MV-4-11 (cell line): ENCODE results near the gene RAB4A.
A peak's percentile ranks its signal among the peaks of the same experiment; 100 is the strongest.

ENCODE experiments used
- DNase-seq: peaks from one replicate; lab custom pipeline; 2025; lab: John Stamatoyannopoulos, UW

RAB4A gene, protein sequence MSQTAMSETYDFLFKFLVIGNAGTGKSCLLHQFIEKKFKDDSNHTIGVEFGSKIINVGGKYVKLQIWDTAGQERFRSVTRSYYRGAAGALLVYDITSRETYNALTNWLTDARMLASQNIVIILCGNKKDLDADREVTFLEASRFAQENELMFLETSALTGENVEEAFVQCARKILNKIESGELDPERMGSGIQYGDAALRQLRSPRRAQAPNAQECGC

DNA sequence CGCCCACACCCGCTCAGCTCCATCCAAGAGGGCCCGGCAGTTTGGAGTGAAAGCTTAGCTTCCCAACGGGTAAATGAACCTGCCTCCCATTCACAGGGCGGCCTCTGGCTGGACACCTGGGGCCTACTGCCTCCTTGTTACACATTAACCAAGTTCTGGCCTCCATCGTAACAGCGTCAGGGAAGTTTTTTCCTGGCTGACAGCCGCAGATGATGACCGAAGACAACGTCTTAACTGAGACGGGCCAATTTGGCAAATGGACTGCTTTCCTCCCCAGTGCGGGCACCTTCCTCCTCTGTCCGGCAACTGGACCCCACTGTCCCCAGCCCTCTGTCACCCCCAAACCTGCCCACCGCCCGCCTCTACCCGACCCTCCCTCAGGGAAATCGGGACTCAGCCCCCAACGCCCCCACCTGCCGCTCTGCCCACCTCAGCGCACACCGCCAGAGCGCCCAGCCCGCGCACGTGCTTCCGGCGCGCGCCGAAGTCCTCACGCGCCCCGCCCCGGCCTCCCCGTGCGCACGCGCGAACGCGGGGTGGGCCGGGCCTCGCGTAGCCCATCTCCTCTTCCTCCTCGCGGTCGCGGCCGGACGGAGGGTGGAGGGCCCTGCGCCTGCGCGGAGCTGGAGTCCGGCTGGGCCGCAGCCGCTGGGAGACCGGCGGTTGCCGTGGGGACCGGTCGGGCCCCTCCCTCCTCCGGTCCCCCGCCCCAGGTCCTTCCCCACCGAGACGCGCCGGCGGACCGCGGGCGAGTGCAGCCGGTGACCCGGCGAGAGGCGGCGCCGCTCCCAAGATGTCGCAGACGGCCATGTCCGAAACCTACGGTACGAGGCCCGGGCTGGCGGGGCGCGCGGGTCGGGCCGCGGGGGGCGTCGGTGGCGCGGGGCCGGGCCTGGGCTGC lies at the start of gene RAB4A:
RAB4A (plus strand) TSS at position 565 of the 901 bp plus-strand sequence; CDS start at position 794, 229 bp downstream.
- DNase-seq: peak; percentile 84

DNA sequence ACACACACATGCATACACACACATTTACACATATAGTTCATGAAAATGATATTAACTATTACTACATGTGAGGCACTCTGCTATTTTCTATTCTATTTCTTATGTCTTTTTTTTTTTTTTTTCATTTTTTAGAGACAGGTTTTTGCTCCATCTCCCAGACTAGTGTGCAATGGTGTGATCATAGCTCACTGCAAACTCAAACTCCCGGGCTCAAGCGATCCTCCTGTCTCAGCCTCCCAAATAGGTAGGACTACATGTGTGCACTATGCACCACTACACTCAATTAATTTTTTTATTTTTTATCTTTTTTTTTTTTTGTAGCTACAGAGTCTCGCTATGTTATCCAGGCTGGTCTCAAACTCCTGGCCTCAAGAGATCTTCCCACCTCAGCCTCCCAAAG lies 48.8 kb upstream of the RAB4A start:
- DNase-seq: no peak

DNA sequence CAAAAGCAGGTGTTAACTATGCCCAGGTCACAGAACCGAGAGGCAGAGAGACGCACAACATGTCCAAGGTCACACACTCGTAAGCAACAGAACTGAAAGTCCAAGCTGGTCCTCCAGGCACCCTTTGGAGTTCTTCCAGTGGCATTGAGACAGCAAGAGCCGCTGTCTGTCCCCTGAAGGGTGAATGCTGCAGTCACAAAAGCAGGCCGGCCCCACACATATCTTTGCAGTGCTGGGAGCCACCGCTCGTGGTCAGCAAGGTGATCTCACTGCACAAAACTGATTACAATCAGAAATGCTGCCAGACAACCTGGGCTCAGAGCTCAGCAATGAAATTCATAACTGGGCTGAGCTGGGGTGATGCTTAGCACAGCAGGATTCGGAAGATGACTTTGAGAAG lies 47.4 kb upstream of the RAB4A start:
- no peak for DNase-seq

DNA sequence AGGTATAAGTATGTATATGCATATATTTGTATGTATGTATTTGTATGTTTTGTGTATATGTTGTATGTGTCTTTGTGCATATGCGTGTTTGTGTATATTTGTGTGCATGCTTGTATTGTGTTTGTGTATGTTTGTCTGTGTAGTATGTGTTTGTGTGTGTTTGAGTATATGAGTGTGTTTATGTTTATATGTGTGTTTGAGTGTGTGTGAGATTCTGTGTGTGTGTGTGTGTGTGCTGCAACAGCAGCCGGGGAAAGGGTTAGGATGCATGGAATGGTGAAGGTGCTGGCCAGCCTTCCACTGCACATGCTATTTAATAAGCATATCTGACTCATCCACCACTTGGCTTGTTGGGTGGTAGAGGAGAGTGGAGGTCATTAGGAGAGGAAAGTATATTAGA lies 46.6 kb upstream of the RAB4A start:
- DNase-seq: no peak

DNA sequence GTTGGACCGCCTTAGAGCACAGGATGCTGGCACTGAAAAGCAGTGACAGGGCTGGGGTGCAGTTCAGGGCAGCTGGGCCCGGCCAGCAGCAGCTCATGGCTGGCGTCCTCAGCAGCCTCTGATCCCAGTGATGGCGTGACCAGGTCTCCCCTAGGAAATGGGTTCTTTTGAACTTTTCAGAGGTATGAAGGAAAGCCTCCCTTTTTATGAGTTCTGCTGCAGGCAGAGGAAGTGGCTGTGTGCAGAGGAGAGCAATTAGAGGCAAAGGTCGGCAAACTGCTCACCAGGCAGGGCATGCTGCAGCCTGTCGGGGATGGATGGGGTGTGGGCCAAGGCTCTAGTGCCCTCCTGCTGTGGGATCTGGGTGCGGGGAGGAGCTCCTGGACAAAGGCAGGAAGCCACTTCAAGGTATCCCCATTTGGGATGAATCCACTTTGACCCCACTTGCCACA lies 45.6 kb upstream of the RAB4A start:
- no peak for DNase-seq

DNA sequence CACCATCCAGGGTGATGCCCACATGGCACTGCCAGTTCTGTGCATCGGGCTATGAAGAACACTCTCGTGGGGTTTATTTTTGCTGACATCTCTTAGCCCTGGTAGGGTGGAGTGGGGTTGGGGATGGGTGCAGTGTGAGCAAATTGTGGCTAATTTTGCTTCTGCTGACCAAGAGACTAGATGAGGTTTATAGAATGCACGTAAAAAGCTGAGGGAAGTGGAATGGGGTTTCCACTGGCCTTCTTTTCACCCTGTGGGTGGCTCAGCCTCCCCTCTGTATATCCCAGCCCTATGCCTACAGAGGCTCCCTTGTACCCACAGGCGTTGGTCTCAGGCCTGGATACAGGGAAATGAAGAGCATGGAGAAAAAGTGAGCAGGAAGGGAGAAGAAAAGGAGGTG lies 44.1 kb upstream of the RAB4A start:
- no peak for DNase-seq

DNA sequence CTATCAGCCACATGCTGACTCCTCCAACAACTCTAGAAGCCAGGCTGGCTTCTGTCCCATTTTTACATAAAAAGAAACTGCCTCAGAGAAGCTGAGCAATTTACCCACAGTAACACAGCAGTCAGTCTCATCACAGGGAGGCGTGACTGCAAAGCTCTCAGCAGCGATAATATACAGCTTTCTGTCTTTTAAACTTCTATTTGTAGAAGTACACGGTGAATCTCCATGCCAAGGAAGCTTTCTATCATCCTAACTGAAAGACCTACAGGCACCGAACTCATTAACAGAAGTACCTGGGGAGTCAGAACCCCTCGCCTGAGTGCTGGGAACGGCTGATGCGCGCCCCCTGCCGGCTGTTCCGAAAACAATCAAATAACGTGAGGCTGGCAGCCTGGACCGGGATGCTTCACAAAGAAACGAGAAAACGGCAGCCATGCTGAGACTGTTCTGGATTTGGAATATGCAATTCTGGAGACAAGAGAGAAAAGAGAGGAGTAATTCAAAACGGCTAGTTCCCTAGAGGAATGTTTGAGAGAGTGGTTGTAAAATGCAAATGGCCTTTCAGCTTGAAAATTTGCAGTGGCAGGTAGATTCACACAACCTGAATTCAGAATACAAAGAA lies 43.5 kb upstream of the RAB4A start:
- DNase-seq: peak; percentile 47

DNA sequence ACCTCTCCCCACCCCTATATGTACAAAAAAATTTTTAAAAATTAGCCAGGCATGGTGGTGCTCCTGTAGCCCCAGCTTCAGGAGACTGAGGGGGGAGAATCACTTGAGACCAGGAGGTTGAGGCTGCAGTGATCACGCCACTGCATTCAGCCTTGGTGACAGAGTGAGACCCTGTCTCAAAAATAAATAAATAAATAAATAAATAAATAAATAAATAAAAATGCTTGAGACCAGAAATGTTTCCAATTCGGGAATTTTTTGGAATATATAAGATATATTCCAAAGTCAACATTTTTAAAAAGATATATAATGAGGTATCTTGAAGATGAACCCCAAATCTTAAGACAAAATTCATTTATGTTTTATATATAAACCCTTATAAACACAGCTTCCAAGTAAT lies 42.4 kb upstream of the RAB4A start:
- DNase-seq: no peak

DNA sequence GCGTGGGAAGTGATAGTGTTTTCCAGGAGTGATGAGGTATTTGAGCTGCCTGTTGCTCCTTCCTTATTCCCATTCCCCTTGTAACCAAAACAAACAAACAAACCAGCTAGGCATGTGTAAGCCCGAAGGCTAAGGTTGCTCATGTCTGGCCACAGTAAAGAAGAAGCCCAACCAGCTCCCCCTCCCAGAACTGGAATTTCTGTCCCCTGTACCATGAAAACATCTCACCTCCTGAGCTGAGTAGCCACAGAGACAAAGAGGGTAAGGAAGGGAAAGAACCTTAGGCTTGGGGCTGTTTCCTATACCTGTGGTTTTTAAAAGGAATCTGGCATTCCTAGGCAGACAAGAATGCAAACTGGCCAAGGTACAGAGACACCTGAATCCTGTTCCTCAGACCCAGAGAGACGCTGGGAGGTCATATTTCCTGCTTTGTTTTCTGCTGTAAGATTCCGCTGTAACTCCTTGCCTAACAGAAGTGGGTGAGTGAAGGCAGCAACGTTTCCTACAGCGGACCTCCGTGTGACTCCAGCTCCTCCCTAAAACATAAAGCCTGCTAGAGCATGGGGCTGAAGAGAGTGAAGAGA lies 41.7 kb upstream of the RAB4A start:
- DNase-seq: no peak

DNA sequence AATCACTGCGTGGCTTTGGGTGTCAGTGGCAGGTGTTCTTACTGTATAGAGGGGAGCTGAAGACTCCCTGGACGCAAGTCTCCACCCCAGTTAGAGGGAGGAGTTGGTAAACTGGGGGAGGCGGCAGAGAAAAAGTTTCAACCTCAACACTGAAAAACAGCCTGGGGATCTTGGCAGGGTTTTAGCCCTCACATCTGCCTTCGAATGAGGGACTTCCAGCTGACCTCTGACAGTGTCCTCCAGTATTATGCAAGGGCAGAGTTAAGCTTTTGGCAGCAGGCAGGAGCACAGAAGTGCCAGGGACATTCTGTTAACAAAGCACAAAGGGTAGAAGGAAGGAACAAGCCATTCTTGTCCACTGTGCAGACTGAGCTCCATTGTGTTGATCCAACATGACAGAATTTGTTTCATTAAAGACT lies 41.2 kb upstream of the RAB4A start:
- peak; percentile 31 for DNase-seq

DNA sequence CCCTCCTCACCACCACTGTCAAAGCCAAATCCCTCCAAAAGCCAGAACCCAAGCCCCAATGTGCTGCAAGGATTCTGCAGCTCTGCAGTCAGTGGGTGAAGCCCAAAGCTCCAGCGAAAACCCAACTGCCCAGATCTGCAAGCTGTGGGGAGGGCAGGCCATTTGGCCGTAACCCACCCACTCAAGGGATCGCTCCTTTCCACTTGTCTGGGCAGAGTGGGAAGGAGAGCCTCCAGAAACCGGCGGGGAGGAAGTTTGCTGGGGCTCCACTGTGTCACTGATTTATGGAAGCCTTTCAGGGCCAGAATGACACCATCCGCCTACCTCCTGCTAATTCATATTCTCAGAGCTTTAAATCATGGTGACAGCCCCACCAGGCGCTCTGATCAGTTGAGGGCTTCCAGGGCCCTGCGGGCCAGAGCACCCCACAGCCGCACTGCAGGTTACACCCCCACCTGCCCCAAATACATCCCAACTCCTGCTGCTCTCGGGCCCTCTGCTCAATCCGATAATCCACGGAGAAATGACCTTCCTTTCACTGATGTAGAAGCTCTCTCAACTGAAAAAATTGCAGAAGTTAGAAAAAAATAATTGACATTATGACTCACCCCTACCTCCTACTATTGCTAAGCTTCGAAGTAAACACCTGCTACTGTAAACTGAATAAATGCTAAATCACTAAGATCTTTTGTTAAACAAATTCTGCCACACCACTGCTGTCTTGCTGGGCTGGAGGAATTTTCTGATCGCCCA lies 40.6 kb upstream of the RAB4A start:
- DNase-seq: peak; percentile 64

DNA sequence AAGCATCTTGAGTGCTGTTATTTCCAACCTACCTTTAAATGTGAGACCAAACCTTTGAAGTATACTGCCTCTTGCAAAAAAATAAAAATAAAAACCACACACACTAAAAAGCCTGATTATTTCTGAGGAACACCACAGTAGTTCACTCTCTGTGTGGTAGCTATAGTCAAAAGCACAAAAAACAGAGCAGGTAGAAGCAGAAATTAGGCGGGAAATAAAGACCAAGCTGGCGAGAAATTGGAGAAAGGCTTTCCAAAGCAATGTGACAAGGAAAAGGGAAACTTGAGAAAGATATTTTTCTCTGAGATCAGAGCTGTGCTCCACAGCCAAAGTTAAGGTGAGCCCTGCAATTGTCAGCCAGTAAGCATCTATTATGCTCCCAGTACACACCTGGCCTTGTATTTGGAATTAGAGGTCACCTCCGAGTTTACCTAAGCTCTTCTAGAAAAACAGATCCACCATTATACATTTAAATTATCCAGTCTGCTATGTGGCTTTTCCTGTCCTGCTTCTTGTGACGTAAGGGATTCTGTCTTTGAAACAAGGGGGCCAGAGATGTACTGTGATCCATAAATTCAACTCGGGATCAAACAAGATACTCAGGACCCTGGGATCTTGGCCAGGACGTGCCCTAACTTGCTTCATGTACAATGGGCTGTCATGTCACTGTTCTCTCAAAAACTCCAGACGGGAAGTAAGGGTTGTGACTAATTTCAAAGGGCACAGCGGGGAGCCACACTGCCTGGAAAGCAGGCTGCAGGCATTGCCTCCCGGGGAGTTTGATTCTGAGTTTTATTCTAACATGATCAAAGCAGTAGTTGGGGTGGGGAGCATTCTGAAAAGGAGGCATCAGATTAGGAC lies 39.8 kb upstream of the RAB4A start:
- peak; percentile 37 for DNase-seq

DNA sequence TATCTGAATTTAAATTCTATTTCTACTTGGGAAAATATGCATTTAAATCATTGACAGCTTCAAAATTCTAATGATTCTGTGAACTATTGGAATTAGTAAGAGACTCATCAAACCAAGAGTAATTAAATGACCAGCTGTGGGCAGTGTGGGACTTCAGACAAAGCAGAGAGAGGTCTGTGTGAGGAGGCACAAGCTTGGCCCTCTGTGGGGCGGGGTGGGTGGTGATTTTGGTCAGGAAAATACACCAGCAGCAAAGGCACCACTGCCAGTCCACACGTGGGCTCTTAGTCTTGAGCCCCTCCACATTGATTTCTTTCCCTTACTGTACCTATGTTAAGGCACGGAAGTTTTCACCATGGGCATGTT lies 39.2 kb upstream of the RAB4A start:
- no peak for DNase-seq

DNA sequence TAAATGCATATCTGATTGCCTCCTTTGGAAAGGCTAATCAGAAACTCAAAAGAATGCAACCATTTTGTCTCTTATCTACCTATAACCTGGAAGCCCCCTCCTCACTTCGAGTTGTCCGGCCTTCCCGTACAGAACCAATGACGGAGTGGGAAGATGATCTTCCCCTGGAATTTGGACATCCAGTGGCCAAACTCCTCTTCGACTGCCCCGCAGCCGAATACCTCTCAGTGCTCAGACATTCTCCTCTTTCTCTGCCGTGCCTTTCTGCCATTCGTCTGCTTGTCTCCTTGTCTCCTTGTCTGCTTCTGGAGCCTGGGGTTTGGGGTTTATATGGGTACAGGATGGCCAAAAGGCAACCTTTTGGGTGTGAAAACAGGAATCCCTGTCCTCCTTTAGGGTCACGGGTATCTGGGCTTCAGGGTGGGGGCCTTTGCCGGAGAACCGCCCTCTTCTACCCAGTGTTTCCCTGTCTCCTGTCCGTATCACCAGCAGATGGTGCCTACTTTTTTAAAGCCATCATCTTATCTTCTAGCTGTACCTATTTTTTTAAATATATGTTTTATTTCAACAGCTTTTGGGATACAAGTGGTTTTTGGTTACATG lies 35.9 kb upstream of the RAB4A start:
- DNase-seq: no peak

DNA sequence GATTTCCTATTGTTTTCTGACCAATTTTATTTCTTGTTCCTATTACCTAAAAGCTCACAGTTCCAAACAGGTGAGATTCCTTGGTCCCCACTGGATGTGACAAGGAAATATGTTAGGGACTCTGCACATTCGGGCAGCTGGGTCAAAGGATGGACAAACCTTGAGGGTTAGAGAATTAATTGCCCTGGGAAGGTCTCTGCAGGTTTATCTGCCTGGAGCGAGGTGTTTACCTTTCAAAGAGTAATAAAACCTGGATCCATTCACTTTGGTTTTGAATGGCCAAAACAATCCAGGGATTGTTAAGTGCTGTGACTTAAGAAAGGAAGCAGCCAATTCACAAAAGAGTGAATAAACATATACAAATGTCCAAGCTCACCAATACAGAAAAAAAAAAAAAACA lies 33.6 kb upstream of the RAB4A start:
- no peak for DNase-seq

DNA sequence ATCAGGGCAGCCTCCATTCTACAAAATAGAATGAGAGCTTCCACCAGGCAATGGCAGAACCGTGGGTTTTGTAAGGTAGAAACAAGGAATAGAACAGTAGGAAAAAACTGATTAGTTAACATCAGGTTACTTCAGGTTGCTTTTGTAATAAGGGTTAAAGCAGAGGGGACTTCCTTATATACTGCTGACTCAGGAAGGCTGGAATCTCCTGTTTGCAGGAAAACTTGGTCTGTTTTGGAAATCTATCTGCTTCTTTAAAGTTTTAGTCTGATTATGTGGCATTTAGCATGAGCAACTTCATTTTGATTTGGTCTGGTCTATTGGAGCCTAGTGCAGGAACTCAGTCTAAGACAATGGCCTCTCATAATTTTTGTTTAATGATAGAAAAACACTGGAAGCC lies 32.7 kb upstream of the RAB4A start:
- no peak for DNase-seq

DNA sequence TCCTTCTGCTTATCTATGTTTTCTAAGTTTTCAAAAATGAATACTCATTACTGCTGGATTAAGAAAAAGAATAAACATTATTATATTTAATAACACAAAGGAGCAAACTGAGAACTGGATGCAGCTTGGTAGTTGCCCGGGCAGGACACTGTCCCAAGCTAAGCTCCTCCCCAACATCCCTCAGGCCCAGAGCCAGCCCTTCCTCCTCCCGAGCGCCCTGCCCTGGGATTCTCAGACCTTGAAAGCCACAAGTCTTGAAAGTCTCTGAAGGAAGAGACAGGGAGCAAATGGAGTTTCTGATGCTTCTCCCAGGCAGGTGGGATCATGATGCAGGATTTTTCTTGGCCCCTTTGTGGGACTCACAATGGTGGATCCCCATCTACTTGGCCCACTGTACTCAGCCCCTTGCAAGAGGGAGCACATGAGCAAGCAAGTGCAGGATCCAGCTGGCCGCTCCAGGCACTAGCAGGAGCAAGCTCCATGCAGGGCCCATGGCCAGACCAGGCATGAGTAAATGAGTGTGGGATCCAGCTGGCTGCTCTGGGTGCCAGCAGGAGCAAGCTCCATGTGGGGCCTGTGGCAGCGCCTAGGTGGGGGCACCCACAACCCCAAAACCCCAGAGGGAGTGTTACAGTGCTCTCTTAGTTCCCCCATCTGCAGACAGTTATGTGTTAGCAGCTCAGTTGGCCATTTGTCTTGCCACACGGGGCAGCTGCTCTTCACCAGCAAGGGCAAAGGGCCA lies 32.1 kb upstream of the RAB4A start:
- DNase-seq: no peak

DNA sequence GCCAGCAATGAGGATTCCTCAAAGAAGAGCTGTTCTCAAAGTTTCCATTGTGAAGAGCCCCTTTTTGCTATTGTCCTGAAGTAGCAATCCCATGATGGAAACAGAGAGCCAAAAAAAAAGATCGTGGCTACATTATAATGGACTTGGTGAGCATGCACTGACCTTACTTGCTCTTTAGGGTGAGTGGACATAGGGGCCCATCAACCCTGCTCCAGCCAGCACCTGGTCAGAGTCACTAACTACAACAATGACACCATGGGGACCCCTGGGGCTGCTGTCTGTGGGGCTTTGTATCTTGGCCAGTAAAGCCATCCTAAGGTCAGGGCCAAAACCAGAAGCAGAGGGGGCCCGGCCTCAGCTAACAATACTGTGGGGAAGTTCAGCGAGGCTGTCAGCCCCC lies 30.4 kb upstream of the RAB4A start:
- DNase-seq: no peak

DNA sequence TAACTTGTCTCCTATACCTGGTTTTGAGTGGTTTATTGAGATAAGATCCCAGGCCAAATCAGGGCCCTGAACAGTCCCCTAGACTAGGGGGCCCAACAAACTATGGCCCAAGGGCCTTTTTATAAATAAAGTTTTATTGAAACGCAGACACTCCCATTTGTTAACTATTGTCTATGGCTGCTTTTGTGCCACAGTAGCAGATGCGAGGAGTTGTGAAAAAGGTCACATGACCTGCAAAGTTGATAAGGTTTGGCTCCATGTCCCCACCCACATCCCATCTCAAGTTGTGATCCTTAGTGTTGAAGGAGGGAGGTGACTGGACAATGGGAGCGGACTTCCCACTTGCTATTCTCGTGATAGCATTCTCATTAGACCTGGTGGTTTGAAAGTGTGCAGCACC lies 29.5 kb upstream of the RAB4A start:
- no peak for DNase-seq

DNA sequence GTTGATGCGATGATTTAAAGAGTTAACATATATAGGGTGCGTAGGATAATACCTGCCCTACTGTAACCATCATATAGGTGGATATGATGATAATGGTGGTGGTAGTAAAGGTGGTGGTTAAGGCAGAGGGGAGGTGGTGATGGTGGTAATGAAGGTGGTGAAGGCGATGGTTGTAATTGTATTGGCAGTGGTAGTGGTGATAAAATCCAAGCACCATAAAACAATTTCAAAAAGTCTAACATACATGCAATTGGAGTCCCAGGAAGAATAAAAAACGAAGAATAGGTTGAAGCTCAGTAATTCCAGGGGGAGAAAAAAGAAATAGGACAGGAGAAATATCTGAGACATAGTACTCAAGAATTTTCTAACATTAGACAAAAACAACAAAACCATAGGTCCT lies 27.3 kb upstream of the RAB4A start:
- no peak for DNase-seq
